HG02798 (cell line): ENCODE results near the gene WDR93.
A peak's percentile ranks its signal among the peaks of the same experiment; 100 is the strongest.

Experiments used
- ATAC-seq: cut with Tn5 transposase; IDR thresholded peaks from one replicate; pipeline ENCODE4 v1.9.1; 2021; ENCODE audit warnings: mild to moderate bottlenecking; ENCODE audit not compliant: unreplicated experiment, poor library complexity

WDR93 gene

DNA sequence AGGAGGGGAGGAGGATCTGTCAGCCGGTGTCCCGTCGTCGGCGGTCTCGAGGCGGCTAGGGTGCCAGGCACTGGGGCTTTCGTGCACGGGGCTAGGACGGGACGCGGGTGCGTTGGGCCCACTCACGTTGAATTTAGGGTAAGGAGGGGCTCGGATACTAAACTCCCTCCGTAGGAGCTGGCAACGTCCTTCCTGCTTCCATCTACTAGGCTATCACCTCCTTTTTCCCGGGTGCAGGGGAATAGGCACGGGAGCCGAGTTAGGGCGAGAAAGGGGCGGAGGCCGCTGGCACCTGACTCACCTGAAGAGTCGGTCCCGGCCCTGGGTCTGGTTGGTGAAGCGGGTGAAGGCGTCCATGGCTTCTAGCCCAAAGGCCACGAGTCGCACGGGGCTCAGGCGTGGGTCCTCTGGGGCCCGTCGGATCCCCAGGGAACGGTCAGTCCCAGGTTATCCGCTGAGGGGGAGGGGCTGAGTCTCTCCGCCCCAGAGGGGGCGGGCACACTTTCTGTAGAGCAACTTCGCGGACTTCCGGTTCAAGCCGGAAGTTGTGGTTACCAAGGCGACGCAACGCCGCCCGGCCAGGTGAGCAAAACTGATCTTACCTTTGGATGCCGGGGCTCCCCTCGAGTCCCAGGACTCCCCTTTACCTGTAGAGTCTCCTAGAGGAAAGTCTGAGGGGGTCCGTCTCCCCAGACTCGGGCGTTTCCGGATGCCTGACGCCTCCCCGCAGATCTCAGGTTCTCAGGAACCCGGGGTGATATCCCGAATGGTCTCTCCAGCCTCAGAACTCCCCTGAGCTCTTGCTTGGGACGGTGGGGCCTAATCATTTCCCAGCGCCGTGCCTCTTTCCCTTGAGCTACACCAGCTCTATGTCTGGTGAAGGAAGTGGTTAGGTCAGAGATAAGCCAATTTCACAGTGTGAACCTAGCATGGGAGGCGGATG, at the start of gene WDR93, which contains the start of gene PEX11A:
Gene WDR93, plus strand, starts transcription at position 536 of the 943 bp plus-strand sequence. CDS start 10,936 bp downstream, outside the sequence.
Gene PEX11A, minus strand, starts transcription at position 479 of the 943 bp plus-strand sequence. Its CDS starts 122 bp downstream, at position 357.
- peak; percentile 94 for ATAC-seq

DNA sequence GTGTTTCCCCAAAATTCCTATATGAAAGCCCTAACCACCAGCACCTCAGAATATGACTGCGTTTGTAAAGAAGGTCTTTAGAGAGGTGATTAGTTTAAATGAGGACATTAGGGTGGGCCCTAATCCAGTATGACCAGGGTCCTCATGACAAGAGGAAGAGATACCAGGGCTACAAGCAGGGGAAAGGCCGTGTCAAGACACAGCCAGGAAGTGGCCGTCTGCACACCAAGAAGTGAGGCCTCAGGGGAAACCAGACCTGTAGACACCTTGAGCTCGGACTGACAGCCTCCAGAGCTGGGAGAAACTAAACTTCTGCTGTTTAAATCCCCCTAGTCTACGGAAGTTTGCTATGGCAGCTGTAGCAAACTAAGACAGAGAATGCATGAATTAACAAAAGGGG, 49.6 kb upstream of the WDR93 start:
- no peak for ATAC-seq

DNA sequence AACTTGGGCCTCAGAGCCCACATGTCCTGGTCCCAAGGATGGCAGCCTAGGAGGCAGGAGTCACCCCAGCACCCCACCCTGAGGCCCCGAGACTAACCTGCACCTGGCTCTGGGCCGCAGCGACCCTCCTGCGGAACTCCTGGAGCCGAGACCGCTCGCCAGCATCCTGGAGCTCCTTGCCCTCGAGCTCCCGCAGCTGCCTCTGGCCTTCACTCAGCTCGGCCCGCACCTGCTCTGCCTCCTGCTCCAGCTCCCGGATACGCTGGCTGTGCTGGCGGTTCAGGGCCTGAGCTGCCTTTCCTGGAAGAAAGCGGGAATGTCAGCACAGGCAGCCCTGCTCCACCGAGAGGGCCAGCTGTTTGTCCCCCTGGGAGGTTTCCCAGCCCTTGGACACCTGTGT, 48.5 kb upstream of the WDR93 start:
- ATAC-seq: no peak

GRCh38 chr15:89645680-89646079, 44.9 kb upstream of the WDR93 start:
- no peak for ATAC-seq

DNA sequence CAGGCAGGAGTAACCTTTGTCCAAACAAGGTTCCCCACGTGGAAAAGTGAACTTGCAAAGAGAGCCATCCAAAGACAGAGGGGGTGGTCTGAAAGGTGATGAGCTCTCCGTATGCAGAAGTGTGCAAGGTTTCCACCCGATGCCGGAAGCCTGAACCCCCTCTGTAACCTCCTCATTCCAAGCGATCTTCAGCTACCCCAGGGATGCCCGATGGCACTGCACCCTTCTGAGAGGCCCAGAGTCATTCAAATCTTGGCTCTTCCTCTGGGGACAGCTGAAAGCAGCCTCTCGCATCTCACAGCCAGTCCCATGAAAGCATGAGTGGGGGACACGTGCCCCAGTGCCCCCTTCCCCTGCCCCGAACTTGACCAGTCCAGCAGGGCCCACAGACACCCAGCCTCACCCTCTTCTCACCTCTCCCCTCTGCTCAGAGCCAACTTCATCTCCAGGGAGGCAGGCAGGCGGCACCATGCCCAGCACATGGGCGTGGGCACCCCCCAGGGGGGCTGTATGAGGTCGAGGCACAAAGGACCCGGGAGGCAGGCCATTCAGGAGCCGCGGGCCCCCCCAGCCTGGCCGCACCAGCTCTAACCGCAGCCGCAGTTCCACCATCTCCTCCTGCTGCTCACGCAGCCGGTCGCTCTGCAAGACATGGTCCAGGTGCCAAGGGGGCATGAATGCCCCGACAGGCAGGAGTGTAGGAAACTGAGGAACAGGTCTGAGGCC, 44.0 kb upstream of the WDR93 start:
- no peak for ATAC-seq

GRCh38 chr15:89647191-89647851, 43.3 kb upstream of the WDR93 start:
- ATAC-seq: no peak

- no peak for ATAC-seq
Measured at GRCh38 chr15:89648106-89649012, 42.3 kb upstream of the WDR93 start.

- ATAC-seq: no peak
Measured at GRCh38 chr15:89649013-89649625, 41.5 kb upstream of the WDR93 start.

DNA sequence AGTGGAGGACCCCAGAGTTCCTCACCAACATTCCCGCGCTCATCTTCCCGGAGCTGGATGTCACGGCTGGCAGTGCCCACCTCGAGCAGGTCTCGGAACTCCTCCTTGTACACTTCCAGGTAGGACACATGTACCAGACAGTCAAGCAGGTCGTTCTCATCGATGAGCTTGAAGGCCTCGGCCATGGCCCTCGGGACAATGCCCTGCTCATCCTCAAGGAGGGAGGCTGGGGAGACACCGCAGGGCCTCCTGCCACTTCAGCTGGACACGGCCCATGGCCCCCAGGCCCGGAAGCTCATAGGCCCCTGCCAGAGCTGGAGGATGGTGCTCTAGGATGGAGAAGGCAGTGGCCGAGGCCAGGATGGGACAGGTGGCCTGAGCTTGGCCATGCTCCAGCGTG, 40.9 kb upstream of the WDR93 start:
- no peak for ATAC-seq

DNA sequence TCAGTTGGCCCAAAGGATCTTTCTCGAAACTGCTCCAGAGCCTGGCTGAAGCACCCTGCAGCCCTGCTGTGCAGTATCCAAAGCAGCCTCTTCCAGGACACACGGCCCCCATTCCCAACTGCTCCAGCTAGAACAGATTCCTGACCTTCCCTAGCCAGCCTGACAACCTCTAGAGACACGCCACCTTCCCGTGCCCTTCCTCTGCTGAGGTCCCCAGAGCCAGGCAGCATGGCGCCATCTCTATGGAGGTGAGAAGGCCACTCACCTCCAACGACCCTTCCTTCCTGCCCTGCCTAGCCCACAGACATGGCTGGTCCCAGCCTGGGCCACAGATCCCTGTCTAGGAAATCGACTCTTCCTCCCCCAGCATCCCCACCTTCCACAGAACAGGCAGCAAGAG, 38.5 kb upstream of the WDR93 start:
- ATAC-seq: no peak

- no peak for ATAC-seq
Measured at GRCh38 chr15:89652666-89653065, 37.9 kb upstream of the WDR93 start.

GRCh38 chr15:89653578-89653977, 37.0 kb upstream of the WDR93 start:
- ATAC-seq: no peak

- no peak for ATAC-seq
Measured at GRCh38 chr15:89654301-89654761, 36.3 kb upstream of the WDR93 start.

DNA sequence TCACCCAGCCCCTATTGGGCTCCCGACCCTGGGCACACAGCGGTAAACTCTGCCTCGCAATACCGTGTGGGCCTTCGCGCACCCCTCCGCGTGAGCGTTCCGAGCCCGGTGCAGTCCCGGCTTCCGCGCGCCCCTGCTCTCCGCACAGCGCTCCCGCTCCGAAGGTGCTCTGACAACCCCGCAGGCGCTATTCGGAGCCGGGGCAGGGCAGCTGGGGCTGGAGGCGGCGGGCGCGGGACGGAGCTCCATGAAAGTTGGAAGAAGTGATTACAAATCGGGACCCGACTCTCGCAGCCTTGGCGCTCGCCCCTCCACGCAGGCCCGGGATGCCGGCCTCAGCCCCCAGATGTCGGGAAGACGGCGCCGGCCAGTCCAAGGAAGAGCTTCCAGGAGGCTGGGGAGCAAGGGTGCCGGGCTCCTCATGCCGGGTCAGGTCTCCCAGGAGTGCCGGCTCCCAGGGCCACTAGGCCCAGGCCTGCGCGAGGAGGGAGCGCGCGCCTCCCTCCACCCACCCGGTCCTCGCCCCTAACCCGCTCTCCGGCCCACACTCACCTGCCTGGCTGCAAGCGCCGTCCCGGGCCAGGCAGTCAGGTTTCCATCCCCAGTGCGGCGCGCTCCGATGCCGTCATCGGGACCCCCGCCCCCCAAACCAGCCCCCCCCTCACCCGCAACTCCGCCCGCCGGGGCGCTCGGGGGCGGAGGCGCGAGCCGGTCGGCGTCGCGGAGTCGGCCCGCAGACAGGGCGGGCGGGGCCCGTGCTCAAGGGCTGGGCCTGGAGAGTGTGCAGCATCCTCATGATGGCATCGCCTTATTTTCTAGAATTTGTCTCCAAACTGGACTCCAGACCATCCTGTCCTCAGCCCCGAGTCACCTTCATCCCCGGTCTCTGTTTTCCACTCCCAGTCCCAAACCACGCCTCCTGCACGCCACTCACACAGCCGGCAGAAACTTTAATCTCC, 35.5 kb upstream of the WDR93 start, which contains the start of gene KIF7:
Gene KIF7, minus strand, starts transcription at position 621 of the 959 bp plus-strand sequence. CDS start 2,537 bp downstream, outside the sequence.
- ATAC-seq: no peak

- no peak for ATAC-seq
Measured at GRCh38 chr15:89656116-89656815, 34.3 kb upstream of the WDR93 start.

- no peak for ATAC-seq
Measured at GRCh38 chr15:89657686-89658200, 32.9 kb upstream of the WDR93 start.

DNA sequence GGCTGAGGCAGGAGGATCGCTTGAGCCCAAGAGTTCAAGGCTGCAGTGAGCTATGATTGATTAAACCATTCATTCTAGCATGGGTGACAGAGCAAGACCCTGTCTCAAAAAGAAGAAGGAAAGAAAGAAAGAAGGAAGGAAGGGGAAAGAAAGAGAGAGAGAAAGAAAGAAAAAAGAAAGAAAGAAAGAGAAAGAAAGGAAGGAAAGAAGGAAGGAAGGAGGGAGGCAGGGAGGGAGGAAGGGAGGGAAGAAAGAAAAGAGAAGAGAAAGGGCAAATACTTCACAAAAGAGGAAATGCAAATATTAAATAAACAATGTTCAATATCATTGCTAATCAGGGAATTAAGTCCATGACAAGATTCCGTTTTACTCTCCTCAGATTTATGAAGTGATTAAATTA, 31.3 kb upstream of the WDR93 start:
- ATAC-seq: no peak
